ENCODE data around the gene ABCB11.

- TF ChIP-seq, protein P1, sequence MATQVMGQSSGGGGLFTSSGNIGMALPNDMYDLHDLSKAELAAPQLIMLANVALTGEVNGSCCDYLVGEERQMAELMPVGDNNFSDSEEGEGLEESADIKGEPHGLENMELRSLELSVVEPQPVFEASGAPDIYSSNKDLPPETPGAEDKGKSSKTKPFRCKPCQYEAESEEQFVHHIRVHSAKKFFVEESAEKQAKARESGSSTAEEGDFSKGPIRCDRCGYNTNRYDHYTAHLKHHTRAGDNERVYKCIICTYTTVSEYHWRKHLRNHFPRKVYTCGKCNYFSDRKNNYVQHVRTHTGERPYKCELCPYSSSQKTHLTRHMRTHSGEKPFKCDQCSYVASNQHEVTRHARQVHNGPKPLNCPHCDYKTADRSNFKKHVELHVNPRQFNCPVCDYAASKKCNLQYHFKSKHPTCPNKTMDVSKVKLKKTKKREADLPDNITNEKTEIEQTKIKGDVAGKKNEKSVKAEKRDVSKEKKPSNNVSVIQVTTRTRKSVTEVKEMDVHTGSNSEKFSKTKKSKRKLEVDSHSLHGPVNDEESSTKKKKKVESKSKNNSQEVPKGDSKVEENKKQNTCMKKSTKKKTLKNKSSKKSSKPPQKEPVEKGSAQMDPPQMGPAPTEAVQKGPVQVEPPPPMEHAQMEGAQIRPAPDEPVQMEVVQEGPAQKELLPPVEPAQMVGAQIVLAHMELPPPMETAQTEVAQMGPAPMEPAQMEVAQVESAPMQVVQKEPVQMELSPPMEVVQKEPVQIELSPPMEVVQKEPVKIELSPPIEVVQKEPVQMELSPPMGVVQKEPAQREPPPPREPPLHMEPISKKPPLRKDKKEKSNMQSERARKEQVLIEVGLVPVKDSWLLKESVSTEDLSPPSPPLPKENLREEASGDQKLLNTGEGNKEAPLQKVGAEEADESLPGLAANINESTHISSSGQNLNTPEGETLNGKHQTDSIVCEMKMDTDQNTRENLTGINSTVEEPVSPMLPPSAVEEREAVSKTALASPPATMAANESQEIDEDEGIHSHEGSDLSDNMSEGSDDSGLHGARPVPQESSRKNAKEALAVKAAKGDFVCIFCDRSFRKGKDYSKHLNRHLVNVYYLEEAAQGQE (IDR thresholded peaks at IDR 0.05; ENCODE audit: insufficient read depth in 1 of 2, low read depth in 2 of 2, low read length in 2 of 2), result no peak
- TF ChIP-seq SIN3A (IDR thresholded peaks at IDR 0.05; ENCODE audit: borderline replicate concordance, insufficient read depth, low read length), result no peak
Measured at GRCh38 chr2:168894720-168895119, 136.4 kb downstream of the ABCB11 start.
